T-cell (primary cell): Measurements from ENCODE around the gene COPS9. TPM values are rescaled to one million over a fixed set of nuclear protein-coding genes. Genes with fewer than 3 reads are reported as not detected.

Experiments used
- ATAC-seq, 4 experiments: fragments of 200-7000 bp in 3 of 4; fragments of 150-1000 bp in 1 of 4; cut with Tn5 transposase; replicated peaks in 1 of 4; 1 replicate in 3 of 4; 2 replicates in 1 of 4; pipeline ENCODE4 v1.10.0; 2021; ENCODE audit warnings: moderate library complexity in 3 of 4, mild to moderate bottlenecking in 2 of 4, moderate number of reproducible peaks in 1 of 4
- CTCF ChIA-PET, 2 donors: fragments of 300-600 bp; sonication (Branson Sonifier 250); formaldehyde crosslinking; loops; one replicate each; lab custom pipeline; 2022; ENCODE audit warnings: antibody characterized with exemption in 2 of 2; lab: Charles Lee
- POLR2A ChIA-PET, 2 donors: fragments of 300-600 bp; sonication (Branson Sonifier 250); formaldehyde crosslinking; loops; one replicate each; lab custom pipeline; 2022; ENCODE audit warnings: antibody characterized with exemption in 2 of 2; lab: Charles Lee
- DNase-seq, 35 experiments: peaks; one replicate each; pipeline versions ENCODE4 v3.0.0 to v3.0.0-alpha.2; 2013 to 2023
- H3K27ac ChIP-seq: one replicate; pipeline ENCODE4 v1.5.1; 2013; ENCODE audit warnings: low read length
- H3K27me3 ChIP-seq, 2 experiments: replicated peaks in 1 of 2; 1 replicate in 1 of 2; 2 replicates in 1 of 2; pipeline versions ENCODE4 v1.6.1 to v1.7.0; 2013; ENCODE audit warnings: low read length in 1 of 2, mixed read lengths in 1 of 2; ENCODE audit not compliant: control insufficient read depth in 2 of 2, insufficient read depth in 2 of 2; ENCODE audit errors: extremely low read depth in 1 of 2
- H3K36me3 ChIP-seq, 2 donors: 1 replicate in 1 of 2; 2 replicates in 1 of 2; pipeline versions ENCODE4 v1.6.1 to v1.7.0; 2013; ENCODE audit warnings: low read length in 1 of 2; ENCODE audit not compliant: control insufficient read depth in 2 of 2, insufficient read depth in 1 of 2; ENCODE audit errors: extremely low read depth in 1 of 2
- H3K4me1 ChIP-seq, 2 experiments: 1 replicate in 1 of 2; 2 replicates in 1 of 2; pipeline versions ENCODE4 v1.6.1 to v1.7.0; 2013; ENCODE audit warnings: low read length in 2 of 2, mixed read lengths in 1 of 2; ENCODE audit not compliant: insufficient read depth in 2 of 2, control insufficient read depth in 1 of 2; ENCODE audit errors: extremely low read depth in 1 of 2
- H3K4me3 ChIP-seq, 2 donors: 1 replicate in 1 of 2; 2 replicates in 1 of 2; pipeline versions ENCODE4 v1.5.1 to v1.7.0; 2013; ENCODE audit warnings: mild to moderate bottlenecking in 2 of 2, low read length in 1 of 2, moderate library complexity in 1 of 2; ENCODE audit not compliant: control insufficient read depth in 1 of 2; ENCODE audit errors: extremely low read depth in 1 of 2
- H3K9me3 ChIP-seq: 2 replicates; pipeline ENCODE4 v1.7.0; 2013
- H3K27ac Mint-ChIP-seq, 2 donors: one replicate each; pipeline ENCODE4 v1.8.0; 2020 to 2021; ENCODE audit warnings: mild to moderate bottlenecking in 2 of 2, mixed read lengths in 2 of 2
- H3K27me3 Mint-ChIP-seq, 2 donors: one replicate each; pipeline ENCODE4 v1.8.0; 2021 to 2022; ENCODE audit warnings: mixed read lengths in 2 of 2
- H3K36me3 Mint-ChIP-seq: one replicate; pipeline ENCODE4 v1.8.0; 2021; ENCODE audit warnings: mixed read lengths
- H3K4me1 Mint-ChIP-seq, 3 donors: one replicate each; pipeline ENCODE4 v1.8.0; 2020 to 2022; ENCODE audit warnings: mixed read lengths in 3 of 3, mild to moderate bottlenecking in 1 of 3
- H3K4me3 Mint-ChIP-seq, 3 donors: one replicate each; pipeline ENCODE4 v1.8.0; 2020 to 2022; ENCODE audit warnings: mild to moderate bottlenecking in 3 of 3, mixed read lengths in 3 of 3, moderate library complexity in 3 of 3
- H3K9me3 Mint-ChIP-seq, 3 donors: one replicate each; pipeline ENCODE4 v1.8.0; 2020 to 2022; ENCODE audit warnings: mixed read lengths in 3 of 3
- WGBS: methylation state at CpG from one replicate; pipeline ENCODE4 v1.1.5; 2013; ENCODE audit warnings: missing lambda C conversion rate; ENCODE audit not compliant: insufficient coverage; 5-methylcytosine and 5-hydroxymethylcytosine counted together
- total RNA-seq, 35 experiments: library from RNA in 6 of 35; stranded (reverse) in 6 of 35; fragments of 120-200 nt in 1 of 35; gene quantifications; one replicate each; pipeline versions ENCODE4 v1.2.1 to v1.2.4 and lab custom pipeline; 2013 to 2026

Gene COPS9
- 10 to 100 TPM; 66.3 to 96.2 (median 85.4) TPM for total RNA-seq
- total RNA-seq (2013) = 84.3 TPM
- 16.8 to 45.5 (median 24.4) reads per million in 29 experiments for total RNA-seq (lab: John Stamatoyannopoulos, UW)

- ATAC-seq = peak; percentile 95 to 97 (median 97)
- DNase-seq = peak; percentile 66 to 91 (median 83)
- Histone ChIP-seq H3K36me3 (peaks cover 15 to 26% of the 10 kb centered on the region in 2 donors), H3K4me3 (peak within 1 kb of the TSS; percentile 84 to 87), H3K27me3 (peaks cover 0 to 10% of the 10 kb centered on the region in 2 experiments), H3K9me3 (no peaks in the 10 kb centered on the region), H3K27ac (peak within 1 kb of the TSS; percentile 53), H3K4me1 (peaks cover 7 to 29% of the 10 kb centered on the region in 2 experiments)
- Mint-ChIP-seq H3K27me3 (no peaks in the 10 kb centered on the region), H3K27ac (peak within 1 kb of the TSS; percentile 80 to 86), H3K9me3 (no peaks in the 10 kb centered on the region), H3K4me1 (peaks cover 21 to 40% (median 27%) of the 10 kb centered on the region in 3 donors), H3K4me3 (peak within 1 kb of the TSS; percentile 89 to 94 (median 90)), H3K36me3 (peaks cover 16% of the 10 kb centered on the region)
- WGBS = under 1% methylated on average over 79 of the region's 79 CpGs
- CTCF ChIA-PET = no interaction called here
- POLR2A ChIA-PET = no interaction called here
These were observed at the start of gene COPS9 for GRCh38 chr2:240136013-240136670. Gene COPS9, minus strand, starts transcription at chr2:240136305. Its CDS starts 21 bp downstream, at chr2:240136284.

- no peak for ATAC-seq
- Histone ChIP-seq H3K4me1 (no peaks in the 10 kb centered on the region), H3K9me3 (peaks cover 3% of the 10 kb centered on the region), H3K36me3 (no peaks in the 10 kb centered on the region), H3K27me3 (peaks cover 0 to 36% of the 10 kb centered on the region in 2 experiments), H3K27ac (no peak overlapping the region), H3K4me3 (no peak overlapping the region)
- DNase-seq = no peak
- POLR2A ChIA-PET = no interaction called here
- 50% methylated on average over 1 of the region's 3 CpGs for WGBS
- Mint-ChIP-seq H3K27me3 (peaks cover 18 to 41% of the 10 kb centered on the region in 2 donors), H3K4me1 (no peaks in the 10 kb centered on the region), H3K36me3 (no peaks in the 10 kb centered on the region), H3K4me3 (no peak overlapping the region), H3K27ac (no peak overlapping the region), H3K9me3 (peaks cover 0 to 14% (median 5%) of the 10 kb centered on the region in 3 donors)
- CTCF ChIA-PET = no interaction called here
These were observed 48.6 kb upstream of the COPS9 start for GRCh38 chr2:240184656-240185055.

GRCh38 chr2:240183875-240184590 is 47.9 kb upstream of the COPS9 start:
- no peak overlapping the region for H3K27ac Mint-ChIP-seq
- WGBS = 69% methylated on average over 7 of the region's 13 CpGs
- H3K36me3 ChIP-seq = no peaks in the 10 kb centered on the region
- no peaks in the 10 kb centered on the region for H3K4me1 ChIP-seq
- no peaks in the 10 kb centered on the region for H3K4me1 Mint-ChIP-seq
- no peak overlapping the region for H3K27ac ChIP-seq
- peaks cover 18 to 39% of the 10 kb centered on the region in 2 donors for H3K27me3 Mint-ChIP-seq
- ChIA-PET POLR2A (no interaction called here), CTCF (no interaction called here)
- H3K36me3 Mint-ChIP-seq = no peaks in the 10 kb centered on the region
- ATAC-seq (no peak), DNase-seq (no peak)
- H3K4me3 Mint-ChIP-seq = no peak overlapping the region
- H3K9me3 Mint-ChIP-seq = peaks cover 0 to 14% (median 5%) of the 10 kb centered on the region in 3 donors
- H3K9me3 ChIP-seq = peaks cover 3% of the 10 kb centered on the region
- H3K27me3 ChIP-seq = peaks cover 0 to 39% of the 10 kb centered on the region in 2 experiments
- H3K4me3 ChIP-seq = no peak overlapping the region

DNA sequence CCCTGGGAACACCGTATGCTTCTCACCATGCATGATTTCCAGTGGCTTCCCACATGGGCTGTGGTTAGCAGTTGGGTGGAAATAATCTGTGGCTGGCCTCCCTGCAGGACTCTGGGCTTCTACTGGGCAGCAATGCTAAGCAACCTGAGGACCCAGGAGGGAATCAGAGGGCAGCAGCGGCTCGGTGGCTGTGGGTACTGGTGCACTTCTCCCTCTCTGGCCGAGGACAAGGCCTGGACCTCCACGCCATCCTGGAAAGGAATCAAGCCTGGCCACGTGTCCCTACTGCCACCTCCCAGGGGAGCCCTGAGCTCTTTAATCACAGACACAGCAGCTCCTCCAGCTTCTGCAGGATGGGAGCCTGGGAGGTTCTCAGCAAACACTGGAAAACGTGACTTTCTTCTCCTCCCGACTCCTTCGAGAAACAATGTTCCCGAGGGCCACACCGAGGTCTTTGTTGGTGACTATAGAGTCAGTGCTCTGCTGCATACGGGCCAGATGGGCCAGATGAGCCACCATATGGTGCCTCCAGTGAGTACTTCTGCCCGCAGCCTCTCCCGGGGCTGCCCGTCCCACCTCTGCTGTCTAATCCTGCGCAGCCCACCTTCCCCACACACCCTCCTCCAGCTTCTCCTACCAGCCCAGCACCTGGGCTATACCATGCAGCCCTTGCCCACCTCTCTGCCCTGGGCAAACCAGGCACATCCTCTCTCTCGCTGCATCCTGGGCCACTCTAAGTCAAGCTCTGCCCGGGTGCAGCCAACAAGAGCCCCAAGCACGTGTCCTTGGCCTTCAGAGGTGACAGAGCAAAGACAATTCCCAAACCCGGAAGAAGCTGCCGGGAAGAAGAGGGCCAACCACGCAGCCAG is 47.1 kb upstream of the COPS9 start:
- H3K4me1 ChIP-seq = no peaks in the 10 kb centered on the region
- H3K9me3 ChIP-seq = peaks cover 3% of the 10 kb centered on the region
- H3K27me3 Mint-ChIP-seq = peaks cover 18 to 43% of the 10 kb centered on the region in 2 donors
- H3K4me3 Mint-ChIP-seq = no peak overlapping the region
- ChIA-PET POLR2A (no interaction called here), CTCF (no interaction called here)
- peaks cover 0 to 44% of the 10 kb centered on the region in 2 experiments for H3K27me3 ChIP-seq
- DNase-seq = no peak
- H3K27ac ChIP-seq = no peak overlapping the region
- ATAC-seq = no peak
- no peak overlapping the region for H3K27ac Mint-ChIP-seq
- 75% methylated on average over 22 of the region's 22 CpGs for WGBS
- no peaks in the 10 kb centered on the region for H3K36me3 Mint-ChIP-seq
- no peak overlapping the region for H3K4me3 ChIP-seq
- no peaks in the 10 kb centered on the region for H3K4me1 Mint-ChIP-seq
- H3K36me3 ChIP-seq = no peaks in the 10 kb centered on the region
- H3K9me3 Mint-ChIP-seq = peaks cover 0 to 7% (median 5%) of the 10 kb centered on the region in 3 donors

GRCh38 chr2:240182476-240182875 is 46.4 kb upstream of the COPS9 start:
- H3K27ac Mint-ChIP-seq = no peak overlapping the region
- CTCF ChIA-PET = no interaction called here

GRCh38 chr2:240182001-240182400 is 45.9 kb upstream of the COPS9 start:
- WGBS = 36% methylated on average over 2 of the region's 5 CpGs
- ATAC-seq (no peak), DNase-seq (no peak)
- Mint-ChIP-seq H3K27me3 (peaks cover 24 to 50% of the 10 kb centered on the region in 2 donors), H3K4me1 (no peaks in the 10 kb centered on the region), H3K9me3 (peaks cover 0 to 2% (median 0%) of the 10 kb centered on the region in 3 donors), H3K4me3 (no peak overlapping the region), H3K36me3 (no peaks in the 10 kb centered on the region), H3K27ac (no peak overlapping the region)
- no peaks in the 10 kb centered on the region for H3K36me3 ChIP-seq
- H3K4me1 ChIP-seq = no peaks in the 10 kb centered on the region
- no peak overlapping the region for H3K27ac ChIP-seq
- ChIA-PET POLR2A (no interaction called here), CTCF (no interaction called here)
- peaks cover 0 to 45% of the 10 kb centered on the region in 2 experiments for H3K27me3 ChIP-seq
- H3K4me3 ChIP-seq = no peak overlapping the region
- H3K9me3 ChIP-seq = no peaks in the 10 kb centered on the region

More at GRCh38 chr2:240182476-240182875, 46.4 kb upstream of the COPS9 start:
- 79% methylated on average over 4 of the region's 4 CpGs for WGBS
- Mint-ChIP-seq H3K36me3 (no peaks in the 10 kb centered on the region), H3K4me1 (no peaks in the 10 kb centered on the region), H3K4me3 (no peak overlapping the region), H3K27me3 (peaks cover 24 to 48% of the 10 kb centered on the region in 2 donors), H3K9me3 (peaks cover 0 to 2% (median 0%) of the 10 kb centered on the region in 3 donors)
- POLR2A ChIA-PET = no interaction called here
- ATAC-seq (no peak), DNase-seq (no peak)
- H3K27me3 ChIP-seq = peaks cover 0 to 45% of the 10 kb centered on the region in 2 experiments
- peaks cover 2% of the 10 kb centered on the region for H3K9me3 ChIP-seq
- no peaks in the 10 kb centered on the region for H3K4me1 ChIP-seq
- H3K36me3 ChIP-seq = no peaks in the 10 kb centered on the region
- H3K4me3 ChIP-seq = no peak overlapping the region
- no peak overlapping the region for H3K27ac ChIP-seq
